ENCODE data around the gene AP1M2. TPM values are rescaled to one million over a fixed set of nuclear protein-coding genes. Genes with fewer than 3 reads are reported as not detected.

Gene AP1M2
- 100 to 1,000 TPM; 149 to 172 TPM for total RNA-seq

DNA sequence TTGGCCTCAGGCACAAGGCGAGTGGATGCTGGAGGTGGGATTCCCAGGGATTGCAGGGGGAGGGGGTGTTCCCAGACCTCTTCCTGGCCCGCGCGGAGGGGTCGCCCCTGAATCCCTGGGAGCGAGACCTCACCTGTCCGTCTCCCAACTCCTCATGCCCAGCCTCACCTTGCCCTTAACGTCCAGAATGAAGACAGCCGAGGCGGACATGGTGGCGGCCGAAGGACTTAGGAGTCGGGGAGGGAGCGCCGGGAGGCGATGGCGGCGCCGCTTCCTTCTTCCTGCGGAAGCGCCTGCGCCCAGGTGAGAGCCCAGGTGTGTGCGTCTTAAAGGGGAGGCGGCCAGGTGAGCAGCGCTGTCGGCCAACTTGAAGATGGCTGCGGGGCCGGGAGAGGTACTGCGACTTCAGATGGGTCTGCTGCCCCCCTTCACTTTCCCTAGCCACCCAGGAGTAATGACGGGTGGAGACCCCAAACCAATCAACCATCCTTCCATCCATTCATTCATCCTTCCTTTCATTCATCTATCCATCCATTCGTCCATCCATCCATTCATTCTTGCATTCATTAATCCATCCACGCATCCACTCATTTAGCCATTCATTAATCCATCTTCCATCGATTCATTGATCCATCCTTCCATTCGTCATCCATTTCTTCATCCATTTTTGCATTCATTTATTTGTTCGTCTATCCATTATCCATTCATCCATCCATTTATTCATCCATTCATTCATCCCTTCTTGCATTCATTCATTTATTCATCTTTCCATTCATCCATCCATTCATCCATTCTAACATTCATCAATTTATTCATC is at the start of gene AP1M2:
AP1M2 (minus strand) TSS at position 291 of the 817 bp plus-strand sequence; CDS start at position 210, 81 bp downstream.
- Histone ChIP-seq H3K9ac (ENCODE audit: low read depth in 2 of 2, low read length in 2 of 2) (peak within 1 kb of the TSS; percentile 76 to 90), H3K36me3 (no peaks in the 10 kb centered on the region), H3K4me1 (no peaks in the 10 kb centered on the region), H3K9me3 (no peaks in the 10 kb centered on the region), H3K4me3 (peak within 1 kb of the TSS; percentile 65), H3K27ac (peak within 1 kb of the TSS; percentile 27), H3K27me3 (no peaks in the 10 kb centered on the region)
- intact Hi-C loops (cut with DNase I) = no loop called here
- no peak for TF ChIP-seq CTCF (IDR thresholded peaks at IDR 0.05)
- peak; percentile 75 for DNase-seq

- TF ChIP-seq CTCF (IDR thresholded peaks at IDR 0.05) = no peak
- no peak for DNase-seq
- no peak overlapping the region for H3K9ac ChIP-seq (ENCODE audit: low read depth in 2 of 2, low read length in 2 of 2)
- no peak overlapping the region for H3K27ac ChIP-seq
- H3K27me3 ChIP-seq = no peaks in the 10 kb centered on the region
- intact Hi-C loops (cut with DNase I) = no loop called here
- no peaks in the 10 kb centered on the region for H3K9me3 ChIP-seq
- H3K4me1 ChIP-seq = no peaks in the 10 kb centered on the region
- no peak overlapping the region for H3K4me3 ChIP-seq
- peaks cover 11% of the 10 kb centered on the region for H3K36me3 ChIP-seq
These were observed 49.3 kb upstream of the AP1M2 start for GRCh38 chr19:10636304-10636972.

DNA sequence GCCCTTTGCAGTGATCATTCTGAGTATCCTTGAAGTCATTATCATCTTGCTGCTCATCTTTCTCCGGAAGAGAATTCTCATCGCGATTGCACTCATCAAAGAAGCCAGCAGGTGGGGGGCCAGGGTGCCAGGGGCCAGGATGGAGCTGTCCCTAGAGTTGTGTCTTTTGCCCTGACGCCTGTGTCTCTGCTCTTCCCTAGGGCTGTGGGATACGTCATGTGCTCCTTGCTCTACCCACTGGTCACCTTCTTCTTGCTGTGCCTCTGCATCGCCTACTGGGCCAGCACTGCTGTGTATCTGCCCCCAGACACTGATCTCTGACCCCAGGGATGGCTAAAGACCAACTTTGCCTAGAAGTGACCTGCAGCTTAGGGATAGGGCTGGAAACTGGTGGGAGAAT is 47.9 kb upstream of the AP1M2 start:
- Histone ChIP-seq H3K27me3 (no peaks in the 10 kb centered on the region), H3K9ac (ENCODE audit: low read depth in 2 of 2, low read length in 2 of 2) (no peak overlapping the region), H3K4me1 (no peaks in the 10 kb centered on the region), H3K9me3 (no peaks in the 10 kb centered on the region), H3K27ac (no peak overlapping the region), H3K4me3 (no peak overlapping the region), H3K36me3 (peaks cover 11% of the 10 kb centered on the region)
- no peak for TF ChIP-seq CTCF (IDR thresholded peaks at IDR 0.05)
- intact Hi-C loops (cut with DNase I) = no loop called here
- DNase-seq = no peak

DNA sequence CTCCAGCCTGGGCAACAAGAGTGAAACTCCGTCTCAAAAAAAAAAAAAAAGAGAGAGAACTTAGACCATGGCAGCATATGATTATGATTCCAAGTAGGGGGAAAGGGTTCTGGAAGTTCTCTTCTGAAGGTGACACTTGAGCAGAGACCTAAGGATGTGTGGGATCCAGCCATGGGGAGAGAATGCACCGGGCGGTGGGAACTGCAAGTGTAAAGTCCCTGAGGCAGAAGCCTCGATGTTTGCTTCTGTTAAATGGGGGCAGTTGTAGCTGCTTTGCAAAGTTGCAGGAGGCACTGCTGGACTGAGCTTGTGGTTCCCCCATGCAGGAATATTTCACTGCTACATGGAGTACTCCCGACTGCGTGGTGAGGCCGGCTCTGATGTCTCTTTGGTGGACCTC is 47.3 kb upstream of the AP1M2 start:
- no peaks in the 10 kb centered on the region for H3K4me1 ChIP-seq
- intact Hi-C loops (cut with DNase I) = no loop called here

GRCh38 chr19:10631874-10632273 is 44.8 kb upstream of the AP1M2 start:
- no peak for TF ChIP-seq CTCF (IDR thresholded peaks at IDR 0.05)

More for the DNA sequence above, 47.3 kb upstream of the AP1M2 start:
- no peak for TF ChIP-seq CTCF (IDR thresholded peaks at IDR 0.05)
- no peak for DNase-seq
- Histone ChIP-seq H3K27ac (no peak overlapping the region), H3K27me3 (no peaks in the 10 kb centered on the region), H3K9me3 (no peaks in the 10 kb centered on the region), H3K9ac (ENCODE audit: low read depth in 2 of 2, low read length in 2 of 2) (no peak overlapping the region), H3K4me3 (no peak overlapping the region), H3K36me3 (peaks cover 11% of the 10 kb centered on the region)

More at GRCh38 chr19:10631874-10632273, 44.8 kb upstream of the AP1M2 start:
- no peaks in the 10 kb centered on the region for H3K27me3 ChIP-seq
- H3K9me3 ChIP-seq = no peaks in the 10 kb centered on the region
- no peak overlapping the region for H3K4me3 ChIP-seq
- H3K4me1 ChIP-seq = no peaks in the 10 kb centered on the region
- DNase-seq = no peak
- no peak overlapping the region for H3K27ac ChIP-seq
- intact Hi-C loops (cut with DNase I) = no loop called here
- H3K9ac ChIP-seq (ENCODE audit: low read depth in 2 of 2, low read length in 2 of 2) = no peak overlapping the region
- peaks cover 11% of the 10 kb centered on the region for H3K36me3 ChIP-seq
